Ishikawa (cell line): Measurements from ENCODE around the gene TEX35.

ENCODE experiments used
- CEBPB ChIP-seq: IDR thresholded peaks from 2 replicates; pipeline ENCODE4 v1.6.1; 2012
- CREB1 ChIP-seq: IDR thresholded peaks from 2 replicates; pipeline ENCODE4 v1.6.1; 2012; ENCODE audit warnings: low read depth
- EGR1 ChIP-seq: IDR thresholded peaks from 2 replicates; pipeline ENCODE4 v1.6.1; 2012
- EP300 ChIP-seq: IDR thresholded peaks from 2 replicates; pipeline ENCODE4 v1.6.1; 2012; ENCODE audit warnings: borderline replicate concordance
- FOXM1 ChIP-seq: IDR thresholded peaks from 2 replicates; pipeline ENCODE4 v1.6.1; 2012; ENCODE audit warnings: low read depth, borderline replicate concordance
- MAX ChIP-seq: IDR thresholded peaks from 2 replicates; pipeline ENCODE4 v1.6.1; 2012
- NFIC ChIP-seq: IDR thresholded peaks from 2 replicates; pipeline ENCODE4 v1.6.1; 2012
- RAD21 ChIP-seq: IDR thresholded peaks from 2 replicates; pipeline ENCODE4 v1.6.1; 2012; ENCODE audit warnings: low read depth
- REST ChIP-seq: IDR thresholded peaks from 2 replicates; pipeline ENCODE4 v1.6.1; 2012; ENCODE audit warnings: low read depth, mild to moderate bottlenecking
- TAF1 ChIP-seq: IDR thresholded peaks from 2 replicates; pipeline ENCODE4 v1.6.1; 2012; ENCODE audit warnings: low read depth, mild to moderate bottlenecking
- TCF12 ChIP-seq: IDR thresholded peaks from 2 replicates; pipeline ENCODE4 v1.6.1; 2012; ENCODE audit warnings: low read depth
- TEAD4 ChIP-seq: IDR thresholded peaks from 2 replicates; pipeline ENCODE4 v1.6.1; 2012
- USF1 ChIP-seq: IDR thresholded peaks from 2 replicates; pipeline ENCODE4 v1.6.1; 2012
- YY1 ChIP-seq: IDR thresholded peaks from 2 replicates; pipeline ENCODE4 v1.6.1; 2012; ENCODE audit warnings: low read depth
- ZBTB7A ChIP-seq: IDR thresholded peaks from 2 replicates; pipeline ENCODE4 v1.6.1; 2012; ENCODE audit warnings: low read depth

The TEX35 gene

GRCh38 chr1:178551307-178551706 is 38.4 kb downstream of the TEX35 start:
- TF ChIP-seq REST: no peak

- no peak for TF ChIP-seq EP300
- no peak for TF ChIP-seq TAF1
- TF ChIP-seq RAD21: no peak
- no peak for TF ChIP-seq CEBPB
- no peak for TF ChIP-seq MAX
- no peak for TF ChIP-seq YY1
- TF ChIP-seq NFIC: no peak
- TF ChIP-seq EGR1: no peak
- TF ChIP-seq TCF12: no peak
- no peak for TF ChIP-seq ZBTB7A
- TF ChIP-seq TEAD4: no peak
- TF ChIP-seq REST: no peak
- no peak for TF ChIP-seq FOXM1
- TF ChIP-seq CREB1: no peak
- no peak for TF ChIP-seq USF1
Measured at GRCh38 chr1:178551940-178552339, 39.0 kb downstream of the TEX35 start.

GRCh38 chr1:178552856-178553255 is 39.9 kb downstream of the TEX35 start:
- no peak for TF ChIP-seq CEBPB
- TF ChIP-seq EGR1: no peak
- TF ChIP-seq TEAD4: no peak
- no peak for TF ChIP-seq REST
- TF ChIP-seq MAX: no peak
- TF ChIP-seq EP300: no peak
- TF ChIP-seq TCF12: no peak
- TF ChIP-seq RAD21: no peak
- TF ChIP-seq YY1: no peak
- TF ChIP-seq FOXM1: no peak
- no peak for TF ChIP-seq ZBTB7A
- TF ChIP-seq USF1: no peak
- no peak for TF ChIP-seq TAF1
- no peak for TF ChIP-seq NFIC
- TF ChIP-seq CREB1: no peak

GRCh38 chr1:178560871-178561376 is 48.0 kb downstream of the TEX35 start:
- TF ChIP-seq TCF12: no peak
- TF ChIP-seq TAF1: no peak
- TF ChIP-seq ZBTB7A: no peak
- no peak for TF ChIP-seq REST
- no peak for TF ChIP-seq CEBPB
- TF ChIP-seq FOXM1: no peak
- TF ChIP-seq USF1: no peak
- TF ChIP-seq RAD21: no peak
